ENCODE measurements around the gene AXDND1.
"Not testable (repeated sequence)": the region's sequence is repeated elsewhere in the genome, so short reads cannot be mapped to it uniquely, and the experiment has no call there.

AXDND1 gene

GRCh38 chr1:179447489-179447888 lies 81.7 kb downstream of the AXDND1 start:
- H3K4ac ChIP-seq (ENCODE audit: low read depth in 1 of 2, low read length in 2 of 2), result no peak overlapping the region
- no peaks in the 10 kb centered on the region for H3K9me3 ChIP-seq (ENCODE audit: control insufficient read depth, low read length)
- no peak overlapping the region for H3K14ac ChIP-seq (ENCODE audit: low read length in 2 of 2)
- no peak overlapping the region for H2BK12ac ChIP-seq (ENCODE audit: low read length in 2 of 2)
- no peak overlapping the region for H2AK5ac ChIP-seq (ENCODE audit: low read length, severe bottlenecking)
- no peak overlapping the region for H2BK15ac ChIP-seq (ENCODE audit: low read depth, poor library complexity, severe bottlenecking)
- H3K4me1 ChIP-seq (ENCODE audit: control insufficient read depth, insufficient read depth, low read depth, low read length), result no peaks in the 10 kb centered on the region
- DNase-seq, result no peak
- 78% methylated on average over 3 of the region's 3 CpGs for WGBS
- no peak overlapping the region for H3K4me2 ChIP-seq (ENCODE audit: low read length, poor library complexity, severe bottlenecking)
- no peak overlapping the region for H4K91ac ChIP-seq (ENCODE audit: low read length)
- H2BK120ac ChIP-seq (ENCODE audit: low read depth, low read length), result no peak overlapping the region
- no peaks in the 10 kb centered on the region for H3K36me3 ChIP-seq (ENCODE audit: control insufficient read depth in 1 of 2, insufficient read depth in 2 of 2, low read depth in 1 of 2, low read length in 2 of 2)
- no peak overlapping the region for H2BK5ac ChIP-seq (ENCODE audit: low read depth, low read length, poor library complexity, severe bottlenecking)
- no peak overlapping the region for H3K18ac ChIP-seq (ENCODE audit: low read depth in 1 of 2, low read length in 2 of 2)
- H3K79me1 ChIP-seq (replicated peaks; ENCODE audit: low read length, poor library complexity, severe bottlenecking), result no peaks in the 10 kb centered on the region
- H3K4me3 ChIP-seq (ENCODE audit: insufficient read depth in 1 of 2, low read depth in 1 of 2, low read length in 2 of 2), result no peak overlapping the region
- no peak overlapping the region for H3K9ac ChIP-seq (ENCODE audit: low read length)
- no peak overlapping the region for H3K23ac ChIP-seq (ENCODE audit: low read length in 2 of 2)
- no peak overlapping the region for H2AFZ ChIP-seq (ENCODE audit: low read depth, low read length)
- no peak overlapping the region for H4K8ac ChIP-seq (ENCODE audit: low read length)
- no peak overlapping the region for H3K27ac ChIP-seq (ENCODE audit: low read length, poor library complexity, severe bottlenecking)
- no peaks in the 10 kb centered on the region for H3K27me3 ChIP-seq (ENCODE audit: control insufficient read depth in 1 of 2, insufficient read depth in 1 of 2, low read length in 2 of 2)

GRCh38 chr1:179448437-179449149 lies 82.8 kb downstream of the AXDND1 start:
- Histone ChIP-seq H2BK120ac (ENCODE audit: low read depth, low read length) (no peak overlapping the region), H4K91ac (ENCODE audit: low read length) (no peak overlapping the region), H2BK12ac (ENCODE audit: low read length in 2 of 2) (no peak overlapping the region), H4K8ac (ENCODE audit: low read length) (no peak overlapping the region), H3K27me3 (ENCODE audit: control insufficient read depth in 1 of 2, insufficient read depth in 1 of 2, low read length in 2 of 2) (no peaks in the 10 kb centered on the region), H3K4ac (ENCODE audit: low read depth in 1 of 2, low read length in 2 of 2) (no peak overlapping the region), H3K14ac (ENCODE audit: low read length in 2 of 2) (no peak overlapping the region), H2BK15ac (ENCODE audit: low read depth, poor library complexity, severe bottlenecking) (no peak overlapping the region), H3K4me1 (ENCODE audit: control insufficient read depth, insufficient read depth, low read depth, low read length) (no peaks in the 10 kb centered on the region), H3K27ac (ENCODE audit: low read length, poor library complexity, severe bottlenecking) (no peak overlapping the region), H3K36me3 (ENCODE audit: control insufficient read depth in 1 of 2, insufficient read depth in 2 of 2, low read depth in 1 of 2, low read length in 2 of 2) (no peaks in the 10 kb centered on the region), H3K23ac (ENCODE audit: low read length in 2 of 2) (no peak overlapping the region), H3K79me1 (replicated peaks; ENCODE audit: low read length, poor library complexity, severe bottlenecking) (no peaks in the 10 kb centered on the region), H3K4me3 (ENCODE audit: insufficient read depth in 1 of 2, low read depth in 1 of 2, low read length in 2 of 2) (no peak overlapping the region), H3K9me3 (ENCODE audit: control insufficient read depth, low read length) (no peaks in the 10 kb centered on the region), H2AK5ac (ENCODE audit: low read length, severe bottlenecking) (no peak overlapping the region), H3K18ac (ENCODE audit: low read depth in 1 of 2, low read length in 2 of 2) (no peak overlapping the region), H2AFZ (ENCODE audit: low read depth, low read length) (no peak overlapping the region), H3K9ac (ENCODE audit: low read length) (no peak overlapping the region), H3K4me2 (ENCODE audit: low read length, poor library complexity, severe bottlenecking) (no peak overlapping the region), H2BK5ac (ENCODE audit: low read depth, low read length, poor library complexity, severe bottlenecking) (no peak overlapping the region)
- DNase-seq, result no peak
- WGBS, result 93% methylated on average over 8 of the region's 14 CpGs

- not testable (repeated sequence) for H2BK120ac ChIP-seq (ENCODE audit: low read depth, low read length); H3K14ac ChIP-seq (ENCODE audit: low read length in 2 of 2); H3K4me2 ChIP-seq (ENCODE audit: low read length, poor library complexity, severe bottlenecking); H2AFZ ChIP-seq (ENCODE audit: low read depth, low read length); H3K27ac ChIP-seq (ENCODE audit: low read length, poor library complexity, severe bottlenecking); H3K4me1 ChIP-seq (ENCODE audit: control insufficient read depth, insufficient read depth, low read depth, low read length); H3K4me3 ChIP-seq (ENCODE audit: insufficient read depth in 1 of 2, low read depth in 1 of 2, low read length in 2 of 2); DNase-seq; H2BK12ac ChIP-seq (ENCODE audit: low read length in 2 of 2); H3K79me1 ChIP-seq (replicated peaks; ENCODE audit: low read length, poor library complexity, severe bottlenecking); H3K9ac ChIP-seq (ENCODE audit: low read length); H2BK5ac ChIP-seq (ENCODE audit: low read depth, low read length, poor library complexity, severe bottlenecking); H3K18ac ChIP-seq (ENCODE audit: low read depth in 1 of 2, low read length in 2 of 2); H3K9me3 ChIP-seq (ENCODE audit: control insufficient read depth, low read length); H2BK15ac ChIP-seq (ENCODE audit: low read depth, poor library complexity, severe bottlenecking); H3K23ac ChIP-seq (ENCODE audit: low read length in 2 of 2); H4K91ac ChIP-seq (ENCODE audit: low read length); H2AK5ac ChIP-seq (ENCODE audit: low read length, severe bottlenecking); H3K36me3 ChIP-seq (ENCODE audit: control insufficient read depth in 1 of 2, insufficient read depth in 2 of 2, low read depth in 1 of 2, low read length in 2 of 2); H4K8ac ChIP-seq (ENCODE audit: low read length); H3K27me3 ChIP-seq (ENCODE audit: control insufficient read depth in 1 of 2, insufficient read depth in 1 of 2, low read length in 2 of 2); H3K4ac ChIP-seq (ENCODE audit: low read depth in 1 of 2, low read length in 2 of 2)
- WGBS, result 40% methylated on average over 1 of the region's 2 CpGs
Observed at GRCh38 chr1:179459606-179460206, 93.9 kb downstream of the AXDND1 start.

- H3K4me1 ChIP-seq (ENCODE audit: control insufficient read depth, insufficient read depth, low read depth, low read length); H2BK12ac ChIP-seq (ENCODE audit: low read length in 2 of 2); H3K14ac ChIP-seq (ENCODE audit: low read length in 2 of 2); H3K79me1 ChIP-seq (replicated peaks; ENCODE audit: low read length, poor library complexity, severe bottlenecking); H3K4ac ChIP-seq (ENCODE audit: low read depth in 1 of 2, low read length in 2 of 2); H2AK5ac ChIP-seq (ENCODE audit: low read length, severe bottlenecking); H3K4me2 ChIP-seq (ENCODE audit: low read length, poor library complexity, severe bottlenecking); H4K91ac ChIP-seq (ENCODE audit: low read length); H3K27me3 ChIP-seq (ENCODE audit: control insufficient read depth in 1 of 2, insufficient read depth in 1 of 2, low read length in 2 of 2); H3K23ac ChIP-seq (ENCODE audit: low read length in 2 of 2); H2BK15ac ChIP-seq (ENCODE audit: low read depth, poor library complexity, severe bottlenecking); H3K9ac ChIP-seq (ENCODE audit: low read length); H3K9me3 ChIP-seq (ENCODE audit: control insufficient read depth, low read length); H3K4me3 ChIP-seq (ENCODE audit: insufficient read depth in 1 of 2, low read depth in 1 of 2, low read length in 2 of 2); DNase-seq; H2BK120ac ChIP-seq (ENCODE audit: low read depth, low read length); H2AFZ ChIP-seq (ENCODE audit: low read depth, low read length); H4K8ac ChIP-seq (ENCODE audit: low read length); H3K18ac ChIP-seq (ENCODE audit: low read depth in 1 of 2, low read length in 2 of 2); H3K36me3 ChIP-seq (ENCODE audit: control insufficient read depth in 1 of 2, insufficient read depth in 2 of 2, low read depth in 1 of 2, low read length in 2 of 2); H2BK5ac ChIP-seq (ENCODE audit: low read depth, low read length, poor library complexity, severe bottlenecking); H3K27ac ChIP-seq (ENCODE audit: low read length, poor library complexity, severe bottlenecking): not testable (repeated sequence)
- 86% methylated on average over 11 of the region's 11 CpGs for WGBS
Observed at GRCh38 chr1:179465661-179466060, 99.9 kb downstream of the AXDND1 start.

Data from mesenchymal stem cell (in vitro differentiated cells and primary cell).